ENCODE results near the gene ARHGAP6.

The ARHGAP6 gene

GRCh38 chrX:11665168-11666111 is at the start of gene ARHGAP6:
ARHGAP6 (minus strand) TSS chrX:11665920; CDS start chrX:11664828, 1,092 bp downstream.
- in situ Hi-C loops (cut with MboI; ENCODE audit: low sequenced_read_pairs), result no loop called here

- in situ Hi-C loops (cut with MboI; ENCODE audit: low sequenced_read_pairs), result no loop called here
Measured at GRCh38 chrX:11704725-11705495, 39.2 kb upstream of the ARHGAP6 start.

- in situ Hi-C loops (cut with MboI; ENCODE audit: low sequenced_read_pairs), result no loop called here
Measured at GRCh38 chrX:11703855-11704254, 38.1 kb upstream of the ARHGAP6 start.

- in situ Hi-C loops (cut with MboI; ENCODE audit: low sequenced_read_pairs), result no loop called here
Measured at GRCh38 chrX:11702965-11703631, 37.4 kb upstream of the ARHGAP6 start.

- in situ Hi-C loops (cut with MboI; ENCODE audit: low sequenced_read_pairs), result no loop called here
Measured at GRCh38 chrX:11702420-11702819, 36.7 kb upstream of the ARHGAP6 start.

- in situ Hi-C loops (cut with MboI; ENCODE audit: low sequenced_read_pairs), result no loop called here
Measured at GRCh38 chrX:11698702-11699101, 33.0 kb upstream of the ARHGAP6 start.

- in situ Hi-C loops (cut with MboI; ENCODE audit: low sequenced_read_pairs), result no loop called here
Measured at GRCh38 chrX:11688201-11688600, 22.5 kb upstream of the ARHGAP6 start.

- in situ Hi-C loops (cut with MboI; ENCODE audit: low sequenced_read_pairs), result no loop called here
Measured at GRCh38 chrX:11687157-11687556, 21.4 kb upstream of the ARHGAP6 start.

GRCh38 chrX:11683057-11683456 is 17.3 kb upstream of the ARHGAP6 start:
- in situ Hi-C loops (cut with MboI; ENCODE audit: low sequenced_read_pairs), result no loop called here

GRCh38 chrX:11678158-11678557 is 12.4 kb upstream of the ARHGAP6 start:
- in situ Hi-C loops (cut with MboI; ENCODE audit: low sequenced_read_pairs), result no loop called here

GRCh38 chrX:11672213-11672612 is 6.5 kb upstream of the ARHGAP6 start:
- in situ Hi-C loops (cut with MboI; ENCODE audit: low sequenced_read_pairs), result no loop called here

GRCh38 chrX:11670316-11670715 is 4.6 kb upstream of the ARHGAP6 start:
- in situ Hi-C loops (cut with MboI; ENCODE audit: low sequenced_read_pairs), result no loop called here

GRCh38 chrX:11666952-11667685 is 1.4 kb upstream of the ARHGAP6 start:
- in situ Hi-C loops (cut with MboI; ENCODE audit: low sequenced_read_pairs), result no loop called here

GRCh38 chrX:11666164-11666563 is 444 bp upstream of the ARHGAP6 start:
- in situ Hi-C loops (cut with MboI; ENCODE audit: low sequenced_read_pairs), result no loop called here

GRCh38 chrX:11664211-11665167 is 1.2 kb downstream of the ARHGAP6 start:
- in situ Hi-C loops (cut with MboI; ENCODE audit: low sequenced_read_pairs), result no loop called here

GRCh38 chrX:11663875-11664210 is 1.9 kb downstream of the ARHGAP6 start:
- in situ Hi-C loops (cut with MboI; ENCODE audit: low sequenced_read_pairs), result no loop called here

- in situ Hi-C loops (cut with MboI; ENCODE audit: low sequenced_read_pairs), result no loop called here
Measured at GRCh38 chrX:11655282-11656015, 10.3 kb downstream of the ARHGAP6 start.

- in situ Hi-C loops (cut with MboI; ENCODE audit: low sequenced_read_pairs), result no loop called here
Measured at GRCh38 chrX:11648705-11649519, 16.8 kb downstream of the ARHGAP6 start.

All from HL-60/S4 (cell line).